Osteoblast (primary cell): ENCODE measurements around the gene TUBB. TPM values are rescaled to one million over a fixed set of nuclear protein-coding genes. Genes with fewer than 3 reads are reported as not detected.
"Not testable (repeated sequence)": the region's sequence is repeated elsewhere in the genome, so short reads cannot be mapped to it uniquely, and the experiment has no call there.

Experiments
- DNase-seq: peaks from one replicate; pipeline ENCODE4 v3.0.0; 2011; ENCODE audit warnings: low spot score, mixed read lengths; ENCODE audit not compliant: insufficient read length; ENCODE audit errors: missing footprints
- H2AFZ ChIP-seq: 2 replicates; pipeline ENCODE4 v1.6.0; 2011; ENCODE audit warnings: mild to moderate bottlenecking, low read length
- H3K27ac ChIP-seq: 2 replicates; pipeline ENCODE4 v1.5.1; 2011; ENCODE audit warnings: mild to moderate bottlenecking, low read depth, low read length, moderate library complexity
- H3K27me3 ChIP-seq: 2 replicates; pipeline ENCODE4 v1.6.0; 2012; ENCODE audit warnings: mild to moderate bottlenecking, control low read depth, inconsistent platforms, low read length, moderate library complexity; ENCODE audit not compliant: insufficient read depth
- H3K36me3 ChIP-seq: 2 replicates; pipeline ENCODE4 v1.5.1; 2011; ENCODE audit warnings: mild to moderate bottlenecking, low read length, control low read depth, moderate library complexity; ENCODE audit not compliant: insufficient read depth
- H3K4me1 ChIP-seq: 2 replicates; pipeline ENCODE4 v1.5.1; 2011; ENCODE audit warnings: mild to moderate bottlenecking, low read length, control low read depth, moderate library complexity; ENCODE audit not compliant: insufficient read depth
- H3K4me2 ChIP-seq: 2 replicates; pipeline ENCODE4 v1.6.0; 2011; ENCODE audit warnings: mild to moderate bottlenecking, low read length; ENCODE audit not compliant: insufficient read depth
- H3K4me3 ChIP-seq: fragments of 200-600 bp; sonication (generic); 3 replicates; pipeline ENCODE4 v1.5.1; 2012; ENCODE audit warnings: mild to moderate bottlenecking, low read length, inconsistent platforms; ENCODE audit not compliant: insufficient read depth
- H3K79me2 ChIP-seq: 2 replicates; pipeline ENCODE4 v1.6.0; 2012; ENCODE audit warnings: mild to moderate bottlenecking, low read length, control low read depth, inconsistent platforms; ENCODE audit not compliant: insufficient read depth
- H3K9me3 ChIP-seq: 2 replicates; pipeline ENCODE4 v1.5.1; 2011; ENCODE audit warnings: low read depth, low read length, control low read depth
- H4K20me1 ChIP-seq: 2 replicates; pipeline ENCODE4 v1.6.0; 2012; ENCODE audit warnings: mild to moderate bottlenecking, low read length, control low read depth; ENCODE audit not compliant: insufficient read depth
- total RNA-seq: library from RNA; depleted of rRNA; stranded (reverse); fragments of >200 nt; gene quantifications from 2 replicates; pipeline ENCODE4 v1.2.3, GENCODE V29; 2012
- TF ChIP-seq, protein P1 (sequence below): IDR thresholded peaks from 2 replicates; pipeline ENCODE4 v1.5.1; 2011; ENCODE audit warnings: mild to moderate bottlenecking, low read depth, low read length, moderate library complexity; ENCODE audit errors: extremely low read depth

Gene TUBB
- total RNA-seq, 1 donor, result 509 TPM

DNA sequence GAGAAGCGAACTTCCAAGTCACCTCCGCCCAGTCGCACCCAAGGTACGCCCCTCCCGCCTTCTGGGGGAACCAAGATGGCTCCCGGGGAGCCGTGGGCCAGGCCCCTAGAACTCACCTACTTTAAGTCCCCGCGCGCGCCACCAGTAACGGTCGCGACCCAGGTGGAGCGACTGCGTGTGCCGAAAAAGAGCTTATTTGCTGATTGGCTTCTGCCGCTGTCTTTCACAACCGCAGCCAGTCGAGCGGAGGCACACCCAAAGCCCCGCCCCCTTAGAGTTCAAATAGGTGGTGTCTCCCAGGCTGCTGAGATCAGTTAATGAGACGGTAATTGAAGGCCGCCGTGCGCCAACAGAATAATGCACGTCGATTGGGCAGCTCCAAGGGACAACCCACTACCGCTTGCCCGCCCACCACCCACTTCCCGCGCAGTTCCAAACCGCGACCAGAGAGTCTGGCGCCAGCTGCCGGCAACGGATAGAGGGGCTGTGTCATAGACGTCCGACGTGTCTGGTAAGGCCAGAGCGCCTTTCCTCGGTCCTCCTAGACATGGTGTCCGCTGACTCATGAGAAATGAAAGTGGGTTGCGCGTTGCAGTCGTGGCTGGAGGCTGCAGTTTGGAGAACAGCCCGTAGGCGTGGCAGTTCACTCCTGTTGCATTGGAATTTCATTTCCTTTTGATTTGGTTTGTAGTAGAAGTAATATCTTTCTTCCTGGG, 2.9 kb upstream of the TUBB start, which contains the start of gene MDC1:
Gene MDC1, minus strand, starts transcription at position 153 of the 716 bp plus-strand sequence. CDS start 2,106 bp downstream, outside the sequence.
- Histone ChIP-seq H2AFZ (peak within 1 kb of the TSS; percentile 91), H3K4me3 (peak within 1 kb of the TSS; percentile 87), H3K27ac (peak within 1 kb of the TSS; percentile 98), H4K20me1 (peaks cover 8% of the 10 kb centered on the region), H3K9me3 (no peaks in the 10 kb centered on the region), H3K27me3 (no peaks in the 10 kb centered on the region), H3K4me2 (peak within 1 kb of the TSS; percentile 93), H3K79me2 (peaks cover 42% of the 10 kb centered on the region), H3K4me1 (peaks cover 18% of the 10 kb centered on the region), H3K36me3 (peaks cover 35% of the 10 kb centered on the region)
- peak; percentile 99 for DNase-seq
- TF ChIP-seq, protein P1, sequence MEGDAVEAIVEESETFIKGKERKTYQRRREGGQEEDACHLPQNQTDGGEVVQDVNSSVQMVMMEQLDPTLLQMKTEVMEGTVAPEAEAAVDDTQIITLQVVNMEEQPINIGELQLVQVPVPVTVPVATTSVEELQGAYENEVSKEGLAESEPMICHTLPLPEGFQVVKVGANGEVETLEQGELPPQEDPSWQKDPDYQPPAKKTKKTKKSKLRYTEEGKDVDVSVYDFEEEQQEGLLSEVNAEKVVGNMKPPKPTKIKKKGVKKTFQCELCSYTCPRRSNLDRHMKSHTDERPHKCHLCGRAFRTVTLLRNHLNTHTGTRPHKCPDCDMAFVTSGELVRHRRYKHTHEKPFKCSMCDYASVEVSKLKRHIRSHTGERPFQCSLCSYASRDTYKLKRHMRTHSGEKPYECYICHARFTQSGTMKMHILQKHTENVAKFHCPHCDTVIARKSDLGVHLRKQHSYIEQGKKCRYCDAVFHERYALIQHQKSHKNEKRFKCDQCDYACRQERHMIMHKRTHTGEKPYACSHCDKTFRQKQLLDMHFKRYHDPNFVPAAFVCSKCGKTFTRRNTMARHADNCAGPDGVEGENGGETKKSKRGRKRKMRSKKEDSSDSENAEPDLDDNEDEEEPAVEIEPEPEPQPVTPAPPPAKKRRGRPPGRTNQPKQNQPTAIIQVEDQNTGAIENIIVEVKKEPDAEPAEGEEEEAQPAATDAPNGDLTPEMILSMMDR, result no peak

DNA sequence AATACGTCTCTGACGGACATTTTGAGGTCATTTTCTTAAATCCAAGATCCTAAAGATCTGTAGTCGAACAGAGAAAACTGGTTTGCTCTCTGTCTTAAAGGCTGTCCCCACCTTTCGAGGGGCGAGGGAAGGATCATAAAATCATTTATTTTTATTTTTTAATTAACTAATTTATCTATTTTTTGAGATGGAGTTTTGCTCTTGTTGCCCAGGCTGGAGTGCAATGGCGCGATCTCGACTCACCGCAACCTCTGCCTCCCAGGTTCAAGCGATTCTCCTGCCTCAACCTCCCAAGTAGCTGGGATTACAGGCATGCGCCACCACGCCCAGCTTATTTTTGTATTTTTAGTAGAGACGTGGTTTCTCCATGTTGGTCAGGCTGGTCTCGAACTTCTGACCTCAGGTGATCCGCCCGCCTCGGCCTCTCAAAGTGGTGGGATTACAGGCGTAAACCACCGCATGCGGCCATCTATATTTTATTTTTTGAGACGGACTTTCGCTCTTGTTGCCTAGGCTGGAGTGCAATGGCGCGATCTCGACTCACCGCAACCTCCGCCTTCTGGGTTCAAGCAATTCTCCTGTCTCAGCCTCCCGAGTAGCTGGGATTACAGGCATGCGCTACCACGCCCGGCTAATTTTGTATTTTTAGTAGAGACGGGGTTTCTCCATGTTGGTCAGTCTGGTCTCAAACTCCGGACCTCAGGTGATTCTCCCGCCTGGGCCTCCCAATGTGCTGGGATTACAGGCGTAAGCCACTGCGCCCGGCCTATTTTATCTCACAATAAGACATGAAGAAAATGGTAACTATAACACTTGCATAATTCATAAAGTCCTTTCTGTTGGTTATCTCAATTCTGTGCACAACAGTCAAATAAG, 2.1 kb upstream of the TUBB start:
- peaks cover 50% of the 10 kb centered on the region for H3K79me2 ChIP-seq

DNA sequence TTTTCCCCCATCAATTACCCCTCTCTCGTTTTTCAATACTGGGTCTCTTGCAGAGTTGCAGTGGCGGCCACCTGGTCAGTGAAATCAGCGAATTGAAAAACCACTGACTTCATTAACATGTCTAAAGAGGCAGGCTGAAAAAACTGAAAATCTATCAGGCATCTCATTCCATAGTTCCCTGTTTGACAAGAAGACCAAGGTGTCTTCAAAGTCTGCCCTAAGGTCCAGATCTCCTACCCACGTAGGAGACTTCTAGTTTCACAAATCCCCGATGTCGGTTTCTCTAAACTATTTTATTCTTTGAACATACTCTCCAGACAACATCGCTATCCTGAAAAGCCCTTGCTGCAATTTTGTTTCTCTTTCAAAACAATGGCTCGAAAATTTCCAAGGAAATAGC, 796 bp upstream of the TUBB start:
- Histone ChIP-seq H4K20me1 (peaks cover 27% of the 10 kb centered on the region), H3K9me3 (no peaks in the 10 kb centered on the region), H3K27ac (peak overlapping the region; percentile 58), H3K79me2 (peaks cover 63% of the 10 kb centered on the region), H2AFZ (peak overlapping the region; percentile 53), H3K27me3 (no peaks in the 10 kb centered on the region), H3K4me2 (peak overlapping the region; percentile 91), H3K4me3 (peak overlapping the region; percentile 93), H3K36me3 (peaks cover 35% of the 10 kb centered on the region), H3K4me1 (peaks cover 36% of the 10 kb centered on the region)
- no peak for DNase-seq
- TF ChIP-seq, protein P1, result no peak

More for the DNA sequence above, 2.1 kb upstream of the TUBB start:
- Histone ChIP-seq H3K4me3 (peak overlapping the region; percentile 87), H3K4me2 (peak overlapping the region; percentile 88), H3K4me1 (peaks cover 25% of the 10 kb centered on the region), H3K27ac (peak overlapping the region; percentile 85), H3K36me3 (peaks cover 35% of the 10 kb centered on the region), H4K20me1 (peaks cover 15% of the 10 kb centered on the region)
- not testable (repeated sequence) for DNase-seq, H2AFZ ChIP-seq, H3K9me3 ChIP-seq, H3K27me3 ChIP-seq

DNA sequence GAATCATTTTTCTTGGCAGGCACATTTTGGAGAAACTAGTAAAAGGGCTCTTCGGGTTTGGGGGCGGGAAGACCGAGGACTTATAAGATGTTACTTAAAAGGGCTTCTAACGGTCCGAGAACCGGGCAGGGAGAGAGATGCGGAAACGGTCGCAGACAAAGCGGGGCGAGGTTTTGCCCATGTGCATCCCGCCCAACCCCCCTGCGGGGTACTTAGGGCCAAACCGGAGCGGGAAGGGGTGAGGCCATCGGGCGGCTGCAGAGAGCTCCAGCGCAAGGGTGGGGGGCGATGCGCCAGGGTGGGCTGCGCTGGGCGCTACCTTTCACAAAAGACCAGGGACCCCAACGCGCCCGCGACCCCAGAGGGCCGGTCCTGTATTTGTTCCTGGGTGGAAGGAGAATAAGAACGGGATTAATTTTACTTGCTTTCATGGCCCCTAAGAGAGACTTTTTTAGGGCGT, 616 bp downstream of the TUBB start:
- H3K79me2 ChIP-seq, result peaks cover 72% of the 10 kb centered on the region
- H3K4me2 ChIP-seq, result peak overlapping the region; percentile 91
- no peaks in the 10 kb centered on the region for H3K27me3 ChIP-seq

More for the DNA sequence above, 616 bp downstream of the TUBB start:
- Histone ChIP-seq H3K4me1 (peaks cover 49% of the 10 kb centered on the region), H4K20me1 (peaks cover 40% of the 10 kb centered on the region), H3K9me3 (no peaks in the 10 kb centered on the region), H3K27ac (peak overlapping the region; percentile 87), H3K36me3 (peaks cover 42% of the 10 kb centered on the region), H3K4me3 (peak overlapping the region; percentile 93), H2AFZ (no peak overlapping the region)
- DNase-seq, result peak; percentile 83
- TF ChIP-seq, protein P1, result no peak
